SK-N-SH (cell line): ENCODE results near the gene OSBPL2. TPM values are rescaled to one million over a fixed set of nuclear protein-coding genes. Genes with fewer than 3 reads are reported as not detected.

ENCODE experiments used
- CTCF ChIA-PET: fragments of 300-600, 350-600 bp; formaldehyde crosslinking; extraction: SDS; loops from one replicate; lab custom pipeline; 2021; lab: Yijun Ruan, JAX
- POLR2A ChIA-PET: fragments of 350-600 bp; sonication (Branson Sonifier 250); formaldehyde crosslinking; extraction: SDS; loops from one replicate; lab custom pipeline; 2020; ENCODE audit warnings: antibody characterized with exemption, inconsistent platforms; lab: Yijun Ruan, JAX
- DNase-seq: peaks from one replicate; pipeline ENCODE4 v3.0.0; 2012
- H2AFZ ChIP-seq: fragments of 200-600 bp; sonication (generic); 2 replicates; pipeline ENCODE4 v1.8.1; 2016; ENCODE audit warnings: antibody characterized with exemption, mild to moderate bottlenecking, low read depth
- H3F3A ChIP-seq: fragments of 200-600 bp; sonication (generic); replicated peaks from 2 replicates; pipeline ENCODE3; 2016; ENCODE audit warnings: antibody characterized with exemption, mild to moderate bottlenecking; ENCODE audit not compliant: insufficient read depth
- H3K27ac ChIP-seq, 2 experiments: fragments of 200-500 bp in 1 of 2; fragments of 200-600 bp in 1 of 2; sonication (Bioruptor generic) in 1 of 2; sonication (generic), shearing (Covaris generic) in 1 of 2; 2 replicates each; pipeline versions ENCODE4 v1.5.1 to v1.6.1; 2014 to 2016; ENCODE audit warnings: low read depth in 2 of 2, inconsistent platforms in 1 of 2, low read length in 1 of 2, mild to moderate bottlenecking in 1 of 2, mixed read lengths in 1 of 2
- H3K27me3 ChIP-seq: fragments of 200-600 bp; sonication (generic), shearing (Covaris generic); 2 replicates; pipeline ENCODE4 v1.6.1; 2016; ENCODE audit warnings: mixed run types; ENCODE audit not compliant: insufficient read depth
- H3K36me3 ChIP-seq, 2 experiments: fragments of 200-500 bp in 1 of 2; fragments of 200-600 bp in 1 of 2; sonication (Bioruptor generic) in 1 of 2; sonication (generic) in 1 of 2; replicated peaks in 1 of 2; 2 replicates each; pipeline versions ENCODE3 to v1.5.1; 2014 to 2016; ENCODE audit warnings: low read length in 1 of 2, mild to moderate bottlenecking in 1 of 2; ENCODE audit not compliant: insufficient read depth in 2 of 2, control insufficient read depth in 1 of 2
- H3K4me1 ChIP-seq, 2 experiments: fragments of 200-500 bp in 1 of 2; fragments of 200-600 bp in 1 of 2; sonication (Bioruptor generic) in 1 of 2; sonication (generic), shearing (Covaris generic) in 1 of 2; 2 replicates each; pipeline versions ENCODE4 v1.5.1 to v1.6.1; 2014 to 2016; ENCODE audit warnings: low read depth in 1 of 2, low read length in 1 of 2, mixed run types in 1 of 2; ENCODE audit not compliant: insufficient read depth in 2 of 2, control insufficient read depth in 1 of 2
- H3K4me2 ChIP-seq: fragments of 200-600 bp; sonication (generic), shearing (Covaris generic); 2 replicates; pipeline ENCODE4 v1.6.1; 2017; ENCODE audit warnings: mixed run types
- H3K4me3 ChIP-seq, 2 experiments: fragments of 200-500 bp in 1 of 2; fragments of 200-600 bp in 1 of 2; sonication (Bioruptor generic) in 1 of 2; sonication (generic), shearing (Covaris generic) in 1 of 2; 2 replicates each; pipeline versions ENCODE4 v1.5.1 to v1.8.1; 2014 to 2016; ENCODE audit warnings: low read depth in 2 of 2, inconsistent platforms in 1 of 2, low read length in 1 of 2, mild to moderate bottlenecking in 1 of 2, mixed read lengths in 1 of 2, moderate library complexity in 1 of 2
- H3K79me2 ChIP-seq: fragments of 200-600 bp; sonication (generic); 2 replicates; pipeline ENCODE4 v1.8.1; 2017; ENCODE audit warnings: mild to moderate bottlenecking; ENCODE audit not compliant: insufficient read depth
- H3K9ac ChIP-seq: fragments of 200-600 bp; sonication (generic); 2 replicates; pipeline ENCODE4 v1.6.1; 2017; ENCODE audit warnings: mixed run types
- H3K9me2 ChIP-seq: fragments of 200-600 bp; sonication (generic); 2 replicates; pipeline ENCODE4 v1.6.1; 2017; ENCODE audit warnings: mixed run types
- H3K9me3 ChIP-seq: fragments of 200-600 bp; sonication (generic); 2 replicates; pipeline ENCODE4 v1.6.1; 2017; ENCODE audit warnings: mixed run types, mild to moderate bottlenecking, moderate library complexity
- H4K20me1 ChIP-seq: fragments of 200-600 bp; sonication (generic); 2 replicates; pipeline ENCODE4 v1.6.1; 2017; ENCODE audit warnings: mild to moderate bottlenecking, mixed run types; ENCODE audit not compliant: insufficient read depth
- EP300 ChIP-seq, 2 experiments: IDR thresholded peaks; 2 replicates each; pipeline versions ENCODE4 v1.4.0 to v1.6.1; 2012; ENCODE audit warnings: borderline replicate concordance in 1 of 2, low read depth in 1 of 2, low read length in 1 of 2
- EZH2phosphoT487 ChIP-seq: fragments of 200-600 bp; sonication (generic); IDR thresholded peaks from 2 replicates; pipeline ENCODE4 v1.6.1; 2017; ENCODE audit warnings: low read depth, mixed run types, mild to moderate bottlenecking, antibody characterized with exemption, moderate library complexity, borderline replicate concordance
- FOXJ3 ChIP-seq: sonication (generic); formaldehyde crosslinking; IDR thresholded peaks from 2 replicates; pipeline ENCODE4 v1.5.1; 2020; ENCODE audit warnings: mild to moderate bottlenecking, missing genetic modification reagents
- FOXM1 ChIP-seq: IDR thresholded peaks from 2 replicates; pipeline ENCODE4 v1.4.0; 2012; ENCODE audit warnings: low read depth, mild to moderate bottlenecking
- GATA2 ChIP-seq: sonication (generic); formaldehyde crosslinking; IDR thresholded peaks from 2 replicates; pipeline ENCODE4 v1.5.0; 2020; ENCODE audit warnings: mild to moderate bottlenecking, missing genetic modification reagents
- MEF2A ChIP-seq: IDR thresholded peaks from 2 replicates; pipeline ENCODE4 v1.4.0; 2012; ENCODE audit warnings: low read depth, borderline replicate concordance
- POLR2AphosphoS5 ChIP-seq: IDR thresholded peaks from 2 replicates; pipeline ENCODE4 v1.6.1; 2012; ENCODE audit warnings: low read depth, low read length
- RCOR1 ChIP-seq: fragments of 150-350 bp; IDR thresholded peaks from 2 replicates; pipeline ENCODE4 v1.6.1; 2017; ENCODE audit warnings: antibody characterized with exemption, low read length
- REST ChIP-seq: IDR thresholded peaks from 2 replicates; pipeline ENCODE4 v1.6.1; 2012; ENCODE audit warnings: mild to moderate bottlenecking, low read depth, low read length, moderate library complexity
- TCF12 ChIP-seq: IDR thresholded peaks from 2 replicates; pipeline ENCODE4 v1.4.0; 2012
- USF2 ChIP-seq: fragments of 150-350 bp; IDR thresholded peaks from 2 replicates; pipeline ENCODE4 v1.6.1; 2017; ENCODE audit warnings: antibody characterized with exemption, low read length, low read depth, borderline replicate concordance
- YY1 ChIP-seq: IDR thresholded peaks from 2 replicates; pipeline ENCODE4 v1.4.0; 2012; ENCODE audit warnings: low read depth, mild to moderate bottlenecking
- WGBS: methylation state at CpG from one replicate; pipeline ENCODE4 v1.1.6; 2017; ENCODE audit warnings: low lambda C conversion rate; 5-methylcytosine and 5-hydroxymethylcytosine counted together
- polyA plus RNA-seq, 3 experiments: library from polyadenylated mRNA; depleted of rRNA; stranded (reverse); fragments of >200 nt; gene quantifications; 2 replicates each; pipeline ENCODE4 v1.2.3, GENCODE V29; 2012

Gene OSBPL2
- polyA plus RNA-seq, 1 of the 3 experiments (the other 2 are of a cell fraction), result 17.7 TPM

GRCh38 chr20:62203378-62204030 lies 34.8 kb upstream of the OSBPL2 start (continued):
- TF ChIP-seq USF2 (no peak), POLR2AphosphoS5 (no peak)

GRCh38 chr20:62205618-62206387 lies 32.5 kb upstream of the OSBPL2 start:
- TF ChIP-seq EP300 (IDR thresholded peaks at IDR 0.05; ENCODE audit: borderline replicate concordance in 1 of 2, low read depth in 1 of 2, low read length in 1 of 2) (no peak), FOXM1 (no peak), RCOR1 (no peak), TCF12 (no peak), FOXJ3 (CRISPR knock-in tag) (no peak), GATA2 (CRISPR knock-in tag) (no peak), EZH2phosphoT487 (no peak), YY1 (no peak), REST (no peak), MEF2A (no peak)
- no peak overlapping the region for H3K9ac ChIP-seq
- H3K36me3 ChIP-seq, result peaks cover 0 to 17% of the 10 kb centered on the region in 2 experiments
- H3K79me2 ChIP-seq, result no peaks in the 10 kb centered on the region
- no peak overlapping the region for H3K27ac ChIP-seq
- no peaks in the 10 kb centered on the region for H3K9me2 ChIP-seq
- ChIA-PET POLR2A (no interaction called here), CTCF (interaction anchor here (0.9 kb wide), 1 partner anchor 41 kb away, joined by 3 read pairs; no protein-coding TSS in a partner anchor)
- H3K9me3 ChIP-seq, result no peaks in the 10 kb centered on the region
- H3K4me2 ChIP-seq, result no peak overlapping the region
- 97% methylated on average over 25 of the region's 38 CpGs for WGBS
- H3K27me3 ChIP-seq, result no peaks in the 10 kb centered on the region
- no peak for DNase-seq
- H4K20me1 ChIP-seq, result no peaks in the 10 kb centered on the region
- H3F3A ChIP-seq, result no peaks in the 10 kb centered on the region
- H3K4me1 ChIP-seq, result peaks cover 0 to 7% of the 10 kb centered on the region in 2 experiments; a peak in 2 of 4 replicates
- H3K4me3 ChIP-seq, result no peak overlapping the region
- H2AFZ ChIP-seq, result no peak overlapping the region
